ENCODE data around the gene C1QTNF6.

The C1QTNF6 gene

DNA sequence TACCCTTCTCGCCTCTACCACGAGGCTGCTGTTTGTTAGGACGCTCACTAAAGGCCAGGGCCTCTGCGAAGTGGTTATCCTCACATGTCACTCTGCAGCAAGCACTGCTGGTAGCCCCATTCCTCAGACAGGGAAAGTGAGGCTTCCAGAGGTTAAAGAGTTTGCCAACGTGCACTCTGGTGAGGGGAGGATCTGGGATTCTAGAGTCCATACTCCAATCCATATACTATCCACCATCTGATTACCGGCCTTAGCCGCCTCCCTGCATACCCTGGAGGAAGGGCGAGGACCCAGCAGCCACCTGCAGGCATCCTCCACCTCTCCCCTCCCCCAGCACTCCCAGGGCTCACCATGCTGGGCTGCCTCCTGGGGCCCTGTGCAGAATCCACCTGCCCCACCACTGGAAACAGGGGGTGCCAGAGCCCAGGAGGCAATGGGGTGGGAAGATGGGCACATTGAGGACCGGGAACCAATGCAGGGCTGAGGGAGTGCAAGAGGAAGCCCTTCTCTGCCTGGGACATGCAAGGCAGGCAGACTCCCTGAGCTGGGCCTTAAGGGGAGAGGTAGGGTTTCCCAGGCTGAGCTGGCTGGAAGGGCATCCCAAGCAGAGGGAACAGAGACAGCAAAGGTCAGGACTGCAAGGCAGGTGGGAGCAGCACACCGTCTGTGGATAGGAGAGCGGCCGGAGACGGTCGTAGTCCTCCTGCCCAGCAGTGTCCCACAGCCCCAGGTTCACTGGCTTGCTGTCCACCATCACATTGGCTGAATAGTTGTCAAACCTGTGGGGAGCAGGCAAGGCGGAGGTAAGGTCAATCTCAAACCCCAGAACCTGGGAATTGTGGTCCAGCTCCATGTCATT, 44.3 kb upstream of the C1QTNF6 start:
- ChIA-PET CTCF (interaction anchor here (1.0 to 5.3 kb wide), 3 partner anchors 11 to 28 kb away, joined by 3 to 45 read pairs (median 21); partner anchors contain the start of gene RAC2), POLR2A (interaction anchor here (3.1 kb wide), 1 partner anchor 11 kb away, joined by 13 read pairs; no protein-coding TSS in a partner anchor)
- DNase-seq (ENCODE audit: extremely low spot score), result no peak
- TF ChIP-seq, protein P1, sequence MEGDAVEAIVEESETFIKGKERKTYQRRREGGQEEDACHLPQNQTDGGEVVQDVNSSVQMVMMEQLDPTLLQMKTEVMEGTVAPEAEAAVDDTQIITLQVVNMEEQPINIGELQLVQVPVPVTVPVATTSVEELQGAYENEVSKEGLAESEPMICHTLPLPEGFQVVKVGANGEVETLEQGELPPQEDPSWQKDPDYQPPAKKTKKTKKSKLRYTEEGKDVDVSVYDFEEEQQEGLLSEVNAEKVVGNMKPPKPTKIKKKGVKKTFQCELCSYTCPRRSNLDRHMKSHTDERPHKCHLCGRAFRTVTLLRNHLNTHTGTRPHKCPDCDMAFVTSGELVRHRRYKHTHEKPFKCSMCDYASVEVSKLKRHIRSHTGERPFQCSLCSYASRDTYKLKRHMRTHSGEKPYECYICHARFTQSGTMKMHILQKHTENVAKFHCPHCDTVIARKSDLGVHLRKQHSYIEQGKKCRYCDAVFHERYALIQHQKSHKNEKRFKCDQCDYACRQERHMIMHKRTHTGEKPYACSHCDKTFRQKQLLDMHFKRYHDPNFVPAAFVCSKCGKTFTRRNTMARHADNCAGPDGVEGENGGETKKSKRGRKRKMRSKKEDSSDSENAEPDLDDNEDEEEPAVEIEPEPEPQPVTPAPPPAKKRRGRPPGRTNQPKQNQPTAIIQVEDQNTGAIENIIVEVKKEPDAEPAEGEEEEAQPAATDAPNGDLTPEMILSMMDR (IDR thresholded peaks at IDR 0.05; ENCODE audit: control extremely low read depth, extremely low read depth, low read depth, missing control alignments), result no peak

GRCh38 chr22:37231406-37232139, 43.5 kb upstream of the C1QTNF6 start:
- CTCF ChIA-PET, result interaction anchor here (1.1 to 5.3 kb wide), 5 partner anchors 8 to 30 kb away, joined by 3 to 45 read pairs (median 21); partner anchors contain the start of gene RAC2
- TF ChIP-seq, protein P1 (IDR thresholded peaks at IDR 0.05; ENCODE audit: control extremely low read depth, extremely low read depth, low read depth, missing control alignments), result no peak
- POLR2A ChIA-PET, result interaction anchor here (1.0 to 3.1 kb wide), 2 partner anchors 11 to 38 kb away, joined by 3 to 13 read pairs; no protein-coding TSS in a partner anchor
- DNase-seq (ENCODE audit: extremely low spot score), result no peak

GRCh38 chr22:37230673-37231405, 42.8 kb upstream of the C1QTNF6 start:
- POLR2A ChIA-PET, result interaction anchor here (1.0 to 3.1 kb wide), 3 partner anchors 12 to 38 kb away, joined by 3 to 13 read pairs (median 5); no protein-coding TSS in a partner anchor
- TF ChIP-seq, protein P1 (IDR thresholded peaks at IDR 0.05; ENCODE audit: control extremely low read depth, extremely low read depth, low read depth, missing control alignments), result no peak
- peak; percentile 69 for DNase-seq (ENCODE audit: extremely low spot score)
- CTCF ChIA-PET, result interaction anchor here (0.9 to 5.3 kb wide), 8 partner anchors 9 to 65 kb away, joined by 3 to 45 read pairs (median 10); partner anchors contain the start of gene RAC2

GRCh38 chr22:37229805-37230672, 42.0 kb upstream of the C1QTNF6 start:
- POLR2A ChIA-PET, result interaction anchor here (1.0 to 3.1 kb wide), 3 partner anchors 11 to 37 kb away, joined by 3 to 13 read pairs (median 5); no protein-coding TSS in a partner anchor
- CTCF ChIA-PET, result interaction anchor here (0.9 to 5.3 kb wide), 8 partner anchors 10 to 64 kb away, joined by 3 to 45 read pairs (median 10); partner anchors contain the start of gene RAC2
- TF ChIP-seq, protein P1 (IDR thresholded peaks at IDR 0.05; ENCODE audit: control extremely low read depth, extremely low read depth, low read depth, missing control alignments), result no peak
- DNase-seq (ENCODE audit: extremely low spot score), result peak; percentile 88

DNA sequence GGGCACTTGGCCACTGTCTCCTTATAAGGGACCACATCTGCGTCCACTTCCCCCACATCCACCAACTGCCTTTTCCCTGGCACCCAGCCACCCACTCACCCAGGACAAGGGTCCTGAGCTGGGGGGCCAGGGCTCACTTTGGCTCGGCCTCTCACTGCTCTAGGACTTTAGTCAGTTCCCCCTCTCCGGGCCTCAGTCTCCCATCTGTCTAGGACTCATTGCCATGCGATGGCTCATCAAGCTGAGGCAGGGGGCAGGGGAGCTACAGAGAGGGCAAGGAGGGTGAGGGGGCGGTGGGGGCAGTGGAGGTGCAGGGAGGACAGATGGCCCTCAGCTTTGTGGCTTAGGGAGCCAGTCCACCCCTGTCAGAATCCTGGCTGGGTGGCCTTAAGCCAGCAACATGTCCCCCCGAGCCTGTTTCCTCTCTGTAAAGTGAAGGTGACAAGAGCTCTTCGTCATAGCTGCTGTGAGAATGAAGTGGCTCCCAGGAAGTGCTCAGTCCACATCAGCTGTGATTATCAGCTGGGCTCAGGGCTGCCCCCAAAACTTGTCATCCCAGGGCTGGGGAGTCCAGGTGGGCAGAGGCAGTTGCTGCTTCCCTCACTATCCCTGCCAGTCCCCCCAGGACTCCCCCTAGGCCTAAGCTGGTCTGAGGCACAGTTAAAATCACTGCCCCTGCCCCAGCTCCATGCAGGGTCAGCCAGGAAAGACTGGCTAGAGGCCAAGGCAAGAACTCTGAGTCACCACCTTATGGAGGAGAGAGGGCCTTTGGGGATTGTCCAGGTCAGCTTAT, 41.2 kb upstream of the C1QTNF6 start:
- TF ChIP-seq, protein P1 (IDR thresholded peaks at IDR 0.05; ENCODE audit: control extremely low read depth, extremely low read depth, low read depth, missing control alignments), result no peak
- DNase-seq (ENCODE audit: extremely low spot score), result no peak
- CTCF ChIA-PET, result interaction anchor here (1.2 to 5.3 kb wide), 8 partner anchors 9 to 63 kb away, joined by 3 to 45 read pairs (median 10); partner anchors contain the start of gene RAC2
- POLR2A ChIA-PET, result interaction anchor here (3.1 kb wide), 1 partner anchor 14 kb away, joined by 13 read pairs; no protein-coding TSS in a partner anchor

Measured in GM10248 (cell line).